ENCODE measurements around the gene SLC17A7.

The SLC17A7 gene

GRCh38 chr19:49450405-49450804, 9.1 kb upstream of the SLC17A7 start:
- TF ChIP-seq ISL1 (CRISPR knock-in tag; IDR thresholded peaks at IDR 0.05) (no peak), ZFP3 (CRISPR knock-in tag; IDR thresholded peaks at IDR 0.05) (no peak), CREB5 (CRISPR knock-in tag; IDR thresholded peaks at IDR 0.05; ENCODE audit: low read depth) (no peak), ZNF565 (CRISPR knock-in tag; conservative IDR thresholded peaks at IDR 0.05; ENCODE audit: low read depth) (no peak), CSDC2 (CRISPR knock-in tag; IDR thresholded peaks at IDR 0.05) (no peak), SNAI2 (CRISPR knock-in tag; IDR thresholded peaks at IDR 0.05) (no peak), TCF4 (CRISPR knock-in tag; IDR thresholded peaks at IDR 0.05; ENCODE audit: borderline replicate concordance) (no peak), GLIS3 (CRISPR knock-in tag; IDR thresholded peaks at IDR 0.05) (no peak), ZFP30 (CRISPR knock-in tag; IDR thresholded peaks at IDR 0.05) (no peak), ESRRG (CRISPR knock-in tag; IDR thresholded peaks at IDR 0.05) (no peak), OSR1 (CRISPR knock-in tag; IDR thresholded peaks at IDR 0.05) (no peak), BACH2 (CRISPR knock-in tag; IDR thresholded peaks at IDR 0.05; ENCODE audit: borderline replicate concordance) (no peak), ARNTL (CRISPR knock-in tag; IDR thresholded peaks at IDR 0.05; ENCODE audit: borderline replicate concordance, low read depth) (no peak), POU6F1 (CRISPR knock-in tag; IDR thresholded peaks at IDR 0.05; ENCODE audit: borderline replicate concordance, low read depth) (no peak), PPARA (CRISPR knock-in tag; IDR thresholded peaks at IDR 0.05; ENCODE audit: borderline replicate concordance) (no peak), CSRNP3 (CRISPR knock-in tag; IDR thresholded peaks at IDR 0.05) (no peak), RARB (CRISPR knock-in tag; IDR thresholded peaks at IDR 0.05) (no peak)

GRCh38 chr19:49448432-49448786, 7.1 kb upstream of the SLC17A7 start:
- TF ChIP-seq ZFP30 (CRISPR knock-in tag; IDR thresholded peaks at IDR 0.05) = no peak
- no peak for TF ChIP-seq ZNF8 (CRISPR knock-in tag; IDR thresholded peaks at IDR 0.05)
- no peak for TF ChIP-seq CSRNP3 (CRISPR knock-in tag; IDR thresholded peaks at IDR 0.05)
- TF ChIP-seq PATZ1 (CRISPR knock-in tag; IDR thresholded peaks at IDR 0.05; ENCODE audit: borderline replicate concordance) = no peak
- no peak for TF ChIP-seq ZNF565 (CRISPR knock-in tag; conservative IDR thresholded peaks at IDR 0.05; ENCODE audit: low read depth)
- no peak for TF ChIP-seq CSDC2 (CRISPR knock-in tag; IDR thresholded peaks at IDR 0.05)
- TF ChIP-seq GLIS3 (CRISPR knock-in tag; IDR thresholded peaks at IDR 0.05) = no peak
- TF ChIP-seq ISL1 (CRISPR knock-in tag; IDR thresholded peaks at IDR 0.05) = no peak
- ATAC-seq = no peak

More at GRCh38 chr19:49450405-49450804, 9.1 kb upstream of the SLC17A7 start:
- no peak for ATAC-seq

- no peak for ATAC-seq
- no peak for TF ChIP-seq PPARA (CRISPR knock-in tag; IDR thresholded peaks at IDR 0.05; ENCODE audit: borderline replicate concordance)
- no peak for TF ChIP-seq BACH2 (CRISPR knock-in tag; IDR thresholded peaks at IDR 0.05; ENCODE audit: borderline replicate concordance)
- no peak for TF ChIP-seq TSHZ2 (CRISPR knock-in tag; IDR thresholded peaks at IDR 0.05)
- no peak for TF ChIP-seq RARB (CRISPR knock-in tag; IDR thresholded peaks at IDR 0.05)
- no peak for TF ChIP-seq ZNF70 (CRISPR knock-in tag; IDR thresholded peaks at IDR 0.05)
- TF ChIP-seq CSRNP3 (CRISPR knock-in tag; IDR thresholded peaks at IDR 0.05) = no peak
Measured at GRCh38 chr19:49447485-49448431, 6.4 kb upstream of the SLC17A7 start.
